ENCODE data around the gene TGM3.

DNA sequence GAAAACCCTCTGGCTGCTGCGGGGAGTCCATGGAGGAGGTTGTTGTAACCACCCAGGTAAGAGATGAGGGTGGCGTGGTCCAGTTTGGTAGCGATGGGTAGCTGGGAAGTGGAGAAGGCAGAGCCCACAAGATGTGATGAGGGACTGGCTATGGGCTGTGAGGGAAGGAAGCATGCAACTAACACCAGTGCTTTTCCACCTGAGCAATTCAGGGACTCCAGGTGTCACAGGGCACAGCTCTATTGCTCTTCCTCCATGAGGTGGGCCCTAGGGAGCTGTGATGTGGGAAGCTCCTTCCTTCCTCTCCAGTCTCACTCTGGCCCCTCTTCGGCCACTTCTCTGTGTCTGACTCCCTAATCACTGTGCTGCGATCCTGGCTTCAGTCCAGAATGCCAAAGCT lies 52.5 kb downstream of the TGM3 start:
- TF ChIP-seq, protein P1, sequence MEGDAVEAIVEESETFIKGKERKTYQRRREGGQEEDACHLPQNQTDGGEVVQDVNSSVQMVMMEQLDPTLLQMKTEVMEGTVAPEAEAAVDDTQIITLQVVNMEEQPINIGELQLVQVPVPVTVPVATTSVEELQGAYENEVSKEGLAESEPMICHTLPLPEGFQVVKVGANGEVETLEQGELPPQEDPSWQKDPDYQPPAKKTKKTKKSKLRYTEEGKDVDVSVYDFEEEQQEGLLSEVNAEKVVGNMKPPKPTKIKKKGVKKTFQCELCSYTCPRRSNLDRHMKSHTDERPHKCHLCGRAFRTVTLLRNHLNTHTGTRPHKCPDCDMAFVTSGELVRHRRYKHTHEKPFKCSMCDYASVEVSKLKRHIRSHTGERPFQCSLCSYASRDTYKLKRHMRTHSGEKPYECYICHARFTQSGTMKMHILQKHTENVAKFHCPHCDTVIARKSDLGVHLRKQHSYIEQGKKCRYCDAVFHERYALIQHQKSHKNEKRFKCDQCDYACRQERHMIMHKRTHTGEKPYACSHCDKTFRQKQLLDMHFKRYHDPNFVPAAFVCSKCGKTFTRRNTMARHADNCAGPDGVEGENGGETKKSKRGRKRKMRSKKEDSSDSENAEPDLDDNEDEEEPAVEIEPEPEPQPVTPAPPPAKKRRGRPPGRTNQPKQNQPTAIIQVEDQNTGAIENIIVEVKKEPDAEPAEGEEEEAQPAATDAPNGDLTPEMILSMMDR (IDR thresholded peaks at IDR 0.05 in 2 of 3, conservative IDR thresholded peaks at IDR 0.05 in 1 of 3; ENCODE audit: borderline replicate concordance in 1 of 3, insufficient read depth in 1 of 3, low read depth in 2 of 3, low read length in 2 of 3), result no peak
- TF ChIP-seq EZH2 (IDR thresholded peaks at IDR 0.05) (no peak), SRF (IDR thresholded peaks at IDR 0.05; ENCODE audit: low read depth) (no peak), POLR2AphosphoS5 (IDR thresholded peaks at IDR 0.05; ENCODE audit: low read depth, low read length) (no peak), POLR2A (IDR thresholded peaks at IDR 0.05; ENCODE audit: borderline replicate concordance, extremely low read depth, insufficient read depth, insufficient read length) (no peak), FOSL1 (IDR thresholded peaks at IDR 0.05; ENCODE audit: low read depth) (no peak), RAD21 (IDR thresholded peaks at IDR 0.05; ENCODE audit: low read depth) (no peak)
- TF ChIP-seq, protein P2, sequence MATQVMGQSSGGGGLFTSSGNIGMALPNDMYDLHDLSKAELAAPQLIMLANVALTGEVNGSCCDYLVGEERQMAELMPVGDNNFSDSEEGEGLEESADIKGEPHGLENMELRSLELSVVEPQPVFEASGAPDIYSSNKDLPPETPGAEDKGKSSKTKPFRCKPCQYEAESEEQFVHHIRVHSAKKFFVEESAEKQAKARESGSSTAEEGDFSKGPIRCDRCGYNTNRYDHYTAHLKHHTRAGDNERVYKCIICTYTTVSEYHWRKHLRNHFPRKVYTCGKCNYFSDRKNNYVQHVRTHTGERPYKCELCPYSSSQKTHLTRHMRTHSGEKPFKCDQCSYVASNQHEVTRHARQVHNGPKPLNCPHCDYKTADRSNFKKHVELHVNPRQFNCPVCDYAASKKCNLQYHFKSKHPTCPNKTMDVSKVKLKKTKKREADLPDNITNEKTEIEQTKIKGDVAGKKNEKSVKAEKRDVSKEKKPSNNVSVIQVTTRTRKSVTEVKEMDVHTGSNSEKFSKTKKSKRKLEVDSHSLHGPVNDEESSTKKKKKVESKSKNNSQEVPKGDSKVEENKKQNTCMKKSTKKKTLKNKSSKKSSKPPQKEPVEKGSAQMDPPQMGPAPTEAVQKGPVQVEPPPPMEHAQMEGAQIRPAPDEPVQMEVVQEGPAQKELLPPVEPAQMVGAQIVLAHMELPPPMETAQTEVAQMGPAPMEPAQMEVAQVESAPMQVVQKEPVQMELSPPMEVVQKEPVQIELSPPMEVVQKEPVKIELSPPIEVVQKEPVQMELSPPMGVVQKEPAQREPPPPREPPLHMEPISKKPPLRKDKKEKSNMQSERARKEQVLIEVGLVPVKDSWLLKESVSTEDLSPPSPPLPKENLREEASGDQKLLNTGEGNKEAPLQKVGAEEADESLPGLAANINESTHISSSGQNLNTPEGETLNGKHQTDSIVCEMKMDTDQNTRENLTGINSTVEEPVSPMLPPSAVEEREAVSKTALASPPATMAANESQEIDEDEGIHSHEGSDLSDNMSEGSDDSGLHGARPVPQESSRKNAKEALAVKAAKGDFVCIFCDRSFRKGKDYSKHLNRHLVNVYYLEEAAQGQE (IDR thresholded peaks at IDR 0.05; ENCODE audit: low read depth), result no peak

Data from HCT116 (cell line).